Left renal cortex interstitium (tissue), 4 donors: ENCODE results near the gene LTBP1. TPM values are rescaled to one million over a fixed set of nuclear protein-coding genes. Genes with fewer than 3 reads are reported as not detected.
"Not testable (repeated sequence)": the region's sequence is repeated elsewhere in the genome, so short reads cannot be mapped to it uniquely, and the experiment has no call there.

Source experiments
- DNase-seq, 4 donors: peaks; one replicate each; pipeline ENCODE4 v3.0.0-alpha.2; 2013; ENCODE audit warnings: low read depth in 4 of 4, low spot score in 2 of 4, missing footprints in 1 of 4
- polyA plus RNA-seq, 4 donors: library from polyadenylated mRNA; unstranded; fragments of 120-200 nt; gene quantifications; one replicate each; pipeline ENCODE4 v1.2.1, GENCODE V29; 2013; ENCODE audit not compliant: insufficient read length in 4 of 4

LTBP1 gene
- polyA plus RNA-seq, 4 donors: 65.7 to 85.2 (median 76.3) TPM

GRCh38 chr2:33388996-33389395 is 442.2 kb downstream of the LTBP1 start:
- no peak for DNase-seq

- not testable (repeated sequence) for DNase-seq
Observed at GRCh38 chr2:33389695-33390094, 442.9 kb downstream of the LTBP1 start.

DNA sequence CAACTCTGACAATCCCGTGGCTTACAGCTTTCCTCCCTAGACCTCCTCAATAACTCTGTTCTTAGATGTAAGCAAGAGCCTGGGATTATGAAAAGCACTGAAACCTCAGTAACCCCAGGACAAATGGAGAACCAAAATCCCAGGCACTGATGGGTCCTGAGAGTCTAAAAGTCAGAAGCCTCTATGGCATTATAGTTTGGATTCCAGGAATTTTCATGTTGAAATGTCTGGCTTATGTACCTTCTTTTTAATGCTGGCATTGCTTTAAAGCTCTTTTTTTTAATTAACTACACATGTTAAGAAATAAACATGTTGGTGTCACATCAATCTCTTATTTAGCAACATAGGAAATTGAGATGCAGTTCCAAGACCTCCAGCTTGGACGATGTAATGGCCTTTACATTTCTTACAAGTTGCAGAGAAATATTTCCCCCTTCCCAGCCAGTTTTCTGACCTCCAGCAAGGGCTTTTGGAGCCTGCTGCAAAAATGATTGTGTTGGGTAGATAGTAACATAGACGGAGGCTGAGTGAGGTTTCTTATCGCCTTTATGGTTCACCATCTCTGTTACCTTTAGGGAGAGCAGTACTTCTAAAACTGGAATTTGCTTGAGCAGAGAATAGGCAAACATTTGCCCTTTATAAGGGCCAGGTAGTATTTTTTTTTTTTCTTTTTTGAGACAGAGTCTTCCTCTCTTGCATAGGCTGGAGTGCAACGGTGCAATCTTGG is 444.9 kb downstream of the LTBP1 start:
- no peak for DNase-seq

DNA sequence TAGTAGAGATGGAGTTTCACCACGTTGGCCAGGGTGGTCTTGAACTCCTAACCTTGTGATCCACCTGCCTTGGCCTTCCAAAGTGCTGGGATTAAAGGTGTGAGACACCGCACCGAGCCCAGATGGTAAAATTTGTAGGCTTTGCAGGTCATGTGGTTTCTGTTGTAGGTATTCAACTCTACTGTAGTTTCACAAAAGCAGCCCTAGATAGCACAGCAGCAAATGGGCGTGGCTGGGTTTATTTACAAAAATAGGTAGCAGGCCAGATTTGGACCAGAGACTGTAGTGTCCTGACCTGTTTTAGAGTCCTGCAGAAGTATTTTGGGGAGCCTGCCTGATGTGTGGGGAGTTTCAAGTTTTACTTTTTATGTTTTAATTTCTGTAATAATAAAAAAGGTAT is 445.6 kb downstream of the LTBP1 start:
- no peak for DNase-seq

DNA sequence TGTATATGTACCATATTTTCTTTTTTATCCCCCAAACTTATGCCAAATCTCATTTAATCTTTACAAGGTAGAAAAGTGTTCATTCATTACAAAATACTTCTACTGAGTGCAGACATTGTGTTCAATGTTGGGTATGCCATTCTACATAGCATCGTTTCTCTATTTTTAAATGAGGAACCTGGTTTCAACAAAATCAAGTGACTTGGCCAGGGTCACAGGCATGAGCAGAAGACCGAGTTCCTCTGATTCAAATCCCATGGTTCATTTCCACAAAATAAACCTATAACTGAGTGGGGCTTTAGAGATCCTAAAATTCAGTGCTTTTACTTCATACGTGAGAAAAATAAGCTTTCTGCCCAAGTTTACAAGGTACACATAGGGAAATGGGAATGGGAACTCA is 448.3 kb downstream of the LTBP1 start:
- no peak for DNase-seq

DNA sequence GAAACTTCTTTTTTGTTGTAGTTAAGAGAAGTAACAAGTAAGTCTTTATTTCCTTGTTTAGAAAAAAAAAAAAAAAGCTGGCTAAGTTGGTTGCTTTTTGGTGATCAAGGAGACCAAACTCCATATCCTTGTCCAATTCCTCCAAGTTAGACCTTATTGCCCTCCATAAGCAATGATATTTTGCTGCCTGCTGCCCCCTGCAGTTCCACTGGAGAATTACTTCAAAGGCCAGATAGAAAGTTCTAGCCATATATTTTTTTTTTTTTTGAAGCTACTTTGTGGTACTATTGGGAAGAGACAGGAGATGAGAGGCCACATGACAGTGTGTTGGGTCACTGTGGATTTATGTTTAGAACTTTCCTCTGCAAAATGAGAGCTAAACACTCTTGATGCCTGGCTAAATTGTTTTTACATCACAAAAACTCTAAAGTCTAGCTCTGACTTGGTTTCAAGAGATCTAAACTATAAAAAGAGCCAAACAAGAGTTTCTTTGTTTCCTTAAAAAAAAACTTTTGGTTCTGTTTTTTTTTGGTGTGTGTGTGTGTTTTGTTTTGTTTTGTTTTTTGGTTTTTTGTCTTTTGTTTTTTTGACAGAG is 449.0 kb downstream of the LTBP1 start:
- DNase-seq: no peak

DNA sequence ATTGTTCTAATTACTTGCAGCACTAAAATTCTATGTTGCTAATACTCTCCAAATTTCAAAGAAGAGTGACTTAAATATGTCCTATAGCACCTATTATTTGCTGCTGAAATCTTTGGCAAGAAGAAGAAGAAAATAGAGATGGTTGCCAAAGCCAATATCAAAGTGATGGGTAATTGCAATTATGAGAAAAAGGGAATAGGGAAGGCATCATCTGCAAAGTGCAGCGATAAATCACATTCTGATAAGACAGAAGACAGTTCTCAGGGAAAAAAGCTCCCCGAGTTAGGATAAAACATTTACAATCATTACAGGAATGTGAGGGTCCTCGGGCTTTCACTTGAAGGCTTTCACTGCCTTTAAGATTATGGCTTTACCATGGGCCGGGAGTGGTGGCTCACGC is 457.6 kb downstream of the LTBP1 start:
- DNase-seq: no peak

- no peak for DNase-seq
Observed at GRCh38 chr2:33406622-33407021, 459.9 kb downstream of the LTBP1 start.

GRCh38 chr2:33408109-33408508 is 461.4 kb downstream of the LTBP1 start:
- no peak for DNase-seq

GRCh38 chr2:33409417-33409955 is 462.7 kb downstream of the LTBP1 start:
- no peak for DNase-seq

- no peak for DNase-seq
Observed at GRCh38 chr2:33411765-33412164, 465.0 kb downstream of the LTBP1 start.

DNA sequence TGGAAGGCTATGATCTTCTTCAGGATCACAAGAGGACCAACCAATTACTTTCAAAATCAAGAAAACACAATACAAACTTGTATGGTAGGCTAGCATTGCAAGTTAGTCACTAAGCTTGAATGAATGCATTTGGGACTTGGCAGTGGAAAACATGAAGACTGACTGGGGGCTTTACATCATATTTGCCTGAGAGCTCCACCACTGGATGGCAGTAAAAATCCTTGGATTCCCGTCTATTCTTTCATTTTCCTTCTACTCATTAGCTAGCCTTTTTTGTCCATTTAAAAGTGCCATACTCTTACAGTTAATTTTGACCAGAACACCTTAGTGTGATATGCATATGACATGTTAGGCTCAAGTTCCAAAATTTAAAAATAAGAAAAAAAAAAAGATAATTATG is 466.2 kb downstream of the LTBP1 start:
- DNase-seq: no peak

- DNase-seq: no peak
Observed at GRCh38 chr2:33419581-33420200, 472.9 kb downstream of the LTBP1 start.

- DNase-seq: no peak
Observed at GRCh38 chr2:33420726-33421125, 474.0 kb downstream of the LTBP1 start.

GRCh38 chr2:33421820-33422219 is 475.1 kb downstream of the LTBP1 start:
- DNase-seq: no peak

- no peak for DNase-seq
Observed at GRCh38 chr2:33425161-33425560, 478.4 kb downstream of the LTBP1 start.

GRCh38 chr2:33425586-33426031 is 478.9 kb downstream of the LTBP1 start:
- no peak for DNase-seq

GRCh38 chr2:33426666-33427231 is 480.0 kb downstream of the LTBP1 start:
- DNase-seq: no peak

GRCh38 chr2:33430077-33430476 is 483.3 kb downstream of the LTBP1 start:
- no peak for DNase-seq

DNA sequence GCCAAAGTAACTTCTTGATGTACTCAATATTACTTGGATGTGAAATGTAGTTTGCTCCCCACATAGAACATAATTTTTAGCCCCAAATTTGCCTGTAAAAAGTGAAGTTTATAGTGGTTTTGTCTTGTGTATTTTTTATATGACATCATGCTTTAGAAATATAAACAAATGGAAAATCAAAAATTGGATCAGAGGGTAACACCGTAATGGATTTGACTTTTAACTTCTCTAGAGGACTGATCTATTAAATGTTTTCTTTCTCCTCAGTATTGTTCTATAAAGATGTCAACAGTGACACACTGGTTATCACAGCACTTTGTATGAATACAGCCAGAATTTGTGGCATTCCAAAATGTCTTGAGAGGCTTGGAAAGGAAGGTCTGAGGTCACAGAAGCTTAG is 484.1 kb downstream of the LTBP1 start:
- DNase-seq: no peak

DNA sequence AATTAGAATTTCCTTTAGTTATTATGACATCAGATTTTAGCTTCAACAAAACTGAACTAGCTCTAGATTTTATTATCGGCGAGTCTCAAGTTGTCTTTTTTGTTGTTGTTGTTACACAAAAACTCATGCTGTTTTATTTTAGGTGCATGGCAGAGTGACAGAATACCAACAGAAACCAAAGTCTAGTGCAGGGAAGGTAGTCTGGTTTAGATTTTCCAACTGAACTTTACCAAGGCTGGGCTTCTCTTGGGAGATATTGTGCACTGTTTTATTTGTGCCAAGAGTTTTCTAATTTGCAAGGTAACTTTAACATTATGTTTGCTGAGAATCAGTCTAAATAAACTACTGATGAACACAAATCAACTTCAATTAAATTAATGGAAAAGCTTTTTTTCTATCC is 486.1 kb downstream of the LTBP1 start:
- DNase-seq: no peak
